ENCODE results near the gene SPINK1.
A peak's percentile ranks its signal among the peaks of the same experiment; 100 is the strongest.
"Not testable (repeated sequence)": the region's sequence is repeated elsewhere in the genome, so short reads cannot be mapped to it uniquely, and the experiment has no call there.

SPINK1 gene

DNA sequence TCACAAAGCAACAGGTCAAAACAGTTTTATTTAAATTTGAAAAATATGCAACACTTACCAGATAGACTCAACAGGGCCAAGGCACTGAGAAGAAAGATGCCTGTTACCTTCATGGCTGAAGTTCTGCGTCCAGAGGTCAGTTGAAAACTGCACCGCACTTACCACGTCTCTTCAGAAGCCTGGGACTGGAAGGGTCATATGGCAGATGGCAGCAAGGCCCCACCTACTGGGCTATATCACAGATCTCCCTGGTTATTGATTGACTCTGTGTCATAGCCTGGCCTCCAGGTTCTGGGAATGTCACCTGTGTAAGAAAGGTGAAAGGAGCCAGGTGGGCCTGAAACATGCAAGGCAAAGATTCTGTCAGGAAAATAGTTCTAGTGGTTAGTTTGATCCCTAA, at the start of gene SPINK1:
Gene SPINK1, minus strand, starts transcription at position 207 of the 400 bp plus-strand sequence. Its CDS starts 94 bp downstream, at position 113.
- DNase-seq, result no peak

DNA sequence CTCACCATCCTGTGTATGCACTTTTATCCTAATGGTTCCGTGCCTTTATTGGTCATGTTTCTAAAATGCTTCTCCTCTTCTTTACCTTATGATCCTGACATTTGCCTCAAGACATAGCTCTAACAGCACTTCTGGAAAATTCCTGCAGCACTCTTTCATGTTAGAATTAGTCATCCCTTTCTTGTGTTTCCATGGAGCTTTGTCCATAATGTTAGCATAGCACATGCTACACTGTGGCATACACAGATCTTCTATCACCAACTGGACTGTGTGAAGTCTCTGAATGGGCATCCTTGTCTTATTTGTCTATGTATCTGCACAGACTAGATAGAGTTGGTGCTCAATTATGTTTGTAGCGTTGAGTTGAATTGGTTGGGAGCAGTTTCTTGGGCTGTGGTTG, 49.0 kb upstream of the SPINK1 start:
- DNase-seq, result no peak

- DNase-seq, result no peak
These were observed 48.3 kb upstream of the SPINK1 start for GRCh38 chr5:147879784-147880183.

DNA sequence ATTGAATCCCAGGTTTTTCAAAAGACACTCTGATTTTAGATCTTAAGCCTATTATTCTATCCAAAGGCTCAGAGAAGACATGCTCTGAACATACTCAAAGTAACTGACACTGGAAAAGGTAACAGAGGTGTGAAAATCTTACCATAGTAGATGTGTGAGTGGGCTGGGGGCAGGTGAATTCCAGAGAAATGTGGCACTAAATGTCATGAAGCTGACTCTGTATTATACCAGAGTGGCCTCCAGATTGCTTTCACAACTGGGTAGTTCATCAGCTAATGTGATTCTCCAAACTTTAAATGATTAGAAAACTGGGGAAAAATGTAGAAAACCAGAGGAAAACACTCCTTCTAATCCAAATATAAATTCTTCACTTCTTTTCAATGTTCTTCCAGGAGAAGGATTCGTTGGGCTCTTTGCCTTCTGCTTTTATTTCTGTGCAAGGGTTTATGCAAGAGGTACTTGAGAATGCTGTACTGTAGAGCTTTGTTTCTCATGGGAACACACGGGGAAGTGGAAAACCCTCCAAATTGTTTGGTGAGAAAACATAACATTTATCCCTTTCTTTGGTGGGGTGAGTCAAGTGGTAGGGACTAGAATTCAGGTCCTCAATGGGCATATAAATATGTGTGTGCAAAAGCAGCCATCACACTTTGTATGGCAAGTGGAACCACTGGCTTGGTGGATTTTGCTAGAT, 46.7 kb upstream of the SPINK1 start, which contains the start of gene SCGB3A2:
Gene SCGB3A2, plus strand, starts transcription at position 646 of the 694 bp plus-strand sequence. CDS start 93 bp downstream, outside the sequence.
- DNase-seq, result no peak

GRCh38 chr5:147876626-147877025, 45.2 kb upstream of the SPINK1 start:
- DNase-seq, result no peak

DNA sequence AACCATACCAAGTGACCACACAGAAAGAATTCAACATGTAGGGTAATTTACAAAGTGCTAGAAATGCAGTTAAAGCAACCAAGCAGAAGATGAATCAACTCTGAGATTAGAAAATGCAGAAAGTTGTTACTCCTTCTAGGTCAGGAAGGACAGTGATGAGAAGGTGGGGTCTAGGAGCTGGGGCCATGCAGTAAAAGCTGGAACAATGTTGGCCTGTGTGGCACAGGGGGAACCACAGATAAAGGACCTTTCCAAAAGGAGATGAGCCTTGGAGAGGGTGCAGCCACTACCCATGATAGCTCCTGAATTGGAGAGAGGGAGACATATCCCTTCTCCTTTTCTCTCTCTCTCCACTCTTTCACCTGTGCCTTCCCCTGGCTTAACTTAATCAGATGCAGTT, 44.7 kb upstream of the SPINK1 start:
- DNase-seq, result no peak

- DNase-seq, result no peak
These were observed 43.5 kb upstream of the SPINK1 start for GRCh38 chr5:147874910-147875367.

DNA sequence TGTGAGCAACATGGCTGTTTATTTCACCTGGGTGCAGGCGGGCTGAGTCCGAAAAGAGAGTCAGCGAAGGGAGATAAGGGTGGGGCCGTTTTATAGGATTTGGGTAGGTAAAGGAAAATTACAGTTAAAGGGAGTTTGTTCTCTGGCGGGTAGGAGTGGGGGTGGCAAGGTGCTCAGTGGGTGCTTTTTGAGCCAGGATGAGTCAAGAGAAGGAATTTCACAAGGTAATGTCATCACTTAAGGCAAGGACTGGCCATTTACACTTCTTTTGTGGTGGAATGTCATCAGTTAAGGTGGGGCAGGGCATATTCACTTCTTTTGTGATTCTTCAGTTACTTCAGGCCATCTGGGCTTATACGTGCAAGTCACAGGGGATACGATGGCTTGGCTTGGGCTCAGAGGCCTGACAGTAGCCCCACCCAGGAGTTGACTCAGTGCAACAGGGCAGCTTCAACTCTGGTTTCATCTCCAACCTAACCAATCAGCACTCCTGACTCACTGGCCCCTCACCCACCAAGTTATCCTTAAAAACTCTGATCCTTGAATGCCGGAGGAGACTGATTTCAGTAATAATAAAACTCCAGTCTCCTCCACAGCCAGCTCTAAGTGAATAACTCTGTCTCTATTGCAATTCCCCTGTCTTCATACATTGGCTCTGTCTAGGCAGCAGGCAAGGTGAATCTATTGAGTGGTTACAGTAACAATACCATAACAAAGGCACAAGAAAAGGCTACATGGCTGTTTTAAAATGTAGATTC, 42.8 kb upstream of the SPINK1 start:
- not testable (repeated sequence) for DNase-seq

GRCh38 chr5:147872744-147873435, 41.4 kb upstream of the SPINK1 start:
- not testable (repeated sequence) for DNase-seq

DNA sequence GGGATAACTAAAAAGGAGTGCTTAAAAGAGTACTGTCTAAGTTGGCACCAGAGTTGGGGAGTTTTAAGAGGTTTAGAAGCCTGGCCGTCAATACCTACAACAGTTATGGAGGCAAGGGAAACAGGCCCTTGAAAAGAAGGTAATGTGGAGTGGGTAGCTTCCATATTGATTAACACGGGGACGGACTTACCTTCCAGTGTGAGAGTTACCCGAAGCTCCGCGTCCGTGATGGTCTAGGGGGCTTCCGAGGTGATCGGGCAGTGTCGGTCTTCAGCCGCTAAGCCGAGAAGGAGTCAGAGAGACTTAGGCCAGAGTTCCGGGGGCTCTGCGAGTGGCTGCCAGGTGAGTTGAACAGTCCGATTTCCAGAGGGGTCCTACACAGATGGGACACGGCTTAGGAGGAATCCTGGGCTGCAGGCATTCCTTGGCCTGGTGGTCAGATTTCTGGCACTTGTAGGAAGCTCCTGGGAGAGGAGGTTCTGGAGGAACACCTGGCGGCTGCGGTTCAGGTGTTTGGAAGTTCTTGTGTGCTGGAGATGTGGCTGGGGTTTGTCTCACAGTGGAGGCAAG, 40.6 kb upstream of the SPINK1 start:
- not testable (repeated sequence) for DNase-seq

DNA sequence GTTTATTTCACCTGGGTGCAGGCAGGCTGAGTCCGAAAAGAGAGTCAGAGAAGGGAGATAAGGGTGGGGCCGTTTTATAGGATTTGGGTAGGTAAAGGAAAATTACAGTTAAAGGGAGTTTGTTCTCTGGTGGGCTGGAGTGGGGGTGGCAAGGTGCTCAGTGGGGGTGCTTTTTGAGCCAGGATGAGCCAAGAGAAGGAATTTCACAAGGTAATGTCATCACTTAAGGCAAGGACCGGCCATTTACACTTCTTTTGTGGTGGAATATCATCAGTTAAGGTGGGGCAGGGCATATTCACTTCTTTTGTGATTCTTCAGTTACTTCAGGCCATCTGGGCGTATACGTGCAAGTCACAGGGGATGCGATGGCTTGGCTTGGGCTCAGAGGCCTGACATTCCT, 38.4 kb upstream of the SPINK1 start:
- not testable (repeated sequence) for DNase-seq

GRCh38 chr5:147869112-147869511, 37.6 kb upstream of the SPINK1 start:
- DNase-seq, result no peak

DNA sequence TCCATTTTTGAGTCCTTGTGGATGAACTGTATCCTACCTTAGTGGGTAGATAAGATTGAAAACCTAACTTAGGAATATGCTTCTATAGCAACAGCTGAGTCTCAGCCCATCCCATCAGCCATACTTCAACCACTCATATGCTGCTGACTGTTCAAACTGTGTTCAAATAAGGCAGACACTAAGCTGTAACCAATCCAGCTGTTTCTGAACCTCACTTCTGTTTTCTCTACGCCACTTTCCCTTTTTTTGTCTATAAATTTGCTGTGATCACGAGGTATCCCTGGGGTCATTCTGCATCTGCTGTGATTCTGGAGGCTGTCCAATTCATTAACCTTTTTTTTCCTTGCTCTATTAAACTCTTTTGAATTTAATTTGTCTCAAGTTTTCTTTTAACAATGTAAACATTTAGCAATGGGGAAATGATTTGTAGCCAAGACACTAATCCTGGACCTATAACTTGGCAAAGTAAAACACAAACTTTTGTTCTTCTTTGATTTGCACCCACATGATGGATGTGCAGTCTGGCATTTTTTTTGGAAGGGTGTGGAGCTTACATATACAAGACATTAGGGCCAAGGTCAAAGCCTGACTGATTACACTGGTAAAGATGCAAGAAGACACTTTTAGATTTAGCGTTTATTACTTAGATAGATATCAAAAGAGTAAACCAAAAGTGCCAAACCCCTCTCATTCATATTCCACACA, 32.1 kb upstream of the SPINK1 start:
- no peak for DNase-seq

DNA sequence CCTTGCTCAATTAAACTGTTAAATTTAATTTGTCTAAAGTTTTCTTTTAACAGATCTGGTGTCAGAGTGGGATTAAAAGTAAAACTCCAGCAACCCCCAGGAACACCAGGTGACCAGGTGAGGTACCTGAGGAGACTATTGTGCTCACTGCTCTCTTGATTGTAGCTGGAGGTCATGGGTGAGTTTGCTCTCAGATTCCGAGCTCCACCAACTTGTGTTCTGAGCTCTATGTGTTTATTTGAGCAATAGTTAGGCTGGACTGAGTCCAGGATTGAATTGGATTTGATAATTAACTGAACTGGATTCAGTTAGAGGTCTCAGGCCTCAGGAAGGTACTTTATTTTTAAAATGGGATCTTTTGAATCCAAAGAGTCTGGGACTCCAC, 29.2 kb upstream of the SPINK1 start:
- DNase-seq, result no peak

DNA sequence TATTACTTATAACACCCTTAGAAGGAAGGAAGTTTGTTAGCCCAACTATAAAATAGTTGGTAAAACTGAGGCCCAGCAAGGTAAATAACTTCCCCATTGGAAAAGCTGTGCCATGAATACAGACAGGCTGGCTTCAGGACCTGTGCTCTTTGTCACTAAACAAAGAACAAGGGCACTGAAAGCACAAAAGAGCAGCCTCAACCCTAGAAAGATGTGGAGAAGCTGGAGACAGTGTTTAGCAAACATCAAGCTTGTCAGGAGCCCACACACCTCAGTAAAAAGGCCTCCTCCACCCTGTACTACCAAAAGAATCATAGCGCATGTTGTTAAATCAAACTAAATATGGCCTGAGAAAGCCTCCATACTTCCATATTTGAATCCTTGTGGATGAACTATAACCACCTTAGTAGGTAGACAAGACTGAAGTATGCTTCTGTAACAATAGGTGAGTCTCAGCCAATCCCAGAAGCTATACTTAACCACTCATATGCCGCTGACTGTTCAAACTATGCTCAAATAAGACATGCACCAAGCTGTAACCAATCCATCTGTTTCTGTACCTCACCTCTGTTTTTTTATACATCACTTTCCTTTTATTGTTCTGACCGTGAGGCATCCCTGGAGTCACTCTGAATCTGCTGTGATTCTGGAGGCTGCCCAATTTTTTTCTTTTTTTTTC, 28.6 kb upstream of the SPINK1 start:
- no peak for DNase-seq

- DNase-seq, result no peak
These were observed 27.1 kb upstream of the SPINK1 start for GRCh38 chr5:147858565-147858964.

DNA sequence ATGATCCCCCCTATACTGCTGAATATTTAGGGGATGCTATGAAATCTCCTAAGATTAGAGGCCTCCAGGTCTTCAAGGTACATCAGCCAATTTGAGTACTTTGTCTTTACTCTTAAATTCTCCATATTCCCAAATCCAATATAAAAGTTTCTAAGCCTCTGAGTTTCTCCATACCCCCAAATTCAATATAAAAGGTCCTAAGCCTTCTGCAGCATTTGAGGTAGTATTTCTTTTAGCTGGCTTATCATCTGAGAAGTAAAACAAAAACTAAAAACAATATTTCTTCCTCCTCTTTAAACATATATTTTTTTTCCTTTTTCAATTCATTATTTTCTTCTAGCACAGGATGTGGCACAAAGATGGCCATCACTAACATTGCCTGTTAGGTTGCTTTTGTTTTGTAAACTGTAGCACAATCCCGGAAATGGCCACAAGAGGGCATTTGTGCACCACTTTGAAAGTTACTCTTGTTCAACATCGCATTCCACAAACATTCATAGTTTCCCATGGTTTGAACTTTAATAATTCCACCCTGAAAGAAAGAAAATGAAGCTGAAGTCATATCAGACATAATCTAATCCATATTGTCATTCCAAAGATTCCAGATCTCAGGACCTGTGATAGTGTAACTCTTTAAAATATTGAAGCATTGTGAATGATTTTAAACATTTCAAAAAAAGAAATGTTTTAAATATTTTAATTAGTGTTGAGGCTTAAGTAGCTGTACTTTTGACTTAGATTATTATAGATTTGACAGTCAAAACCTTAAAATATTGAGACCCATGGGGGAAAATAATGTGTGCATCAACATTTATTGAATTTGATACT, 26.0 kb upstream of the SPINK1 start:
- DNase-seq, result peak; percentile 55

DNA sequence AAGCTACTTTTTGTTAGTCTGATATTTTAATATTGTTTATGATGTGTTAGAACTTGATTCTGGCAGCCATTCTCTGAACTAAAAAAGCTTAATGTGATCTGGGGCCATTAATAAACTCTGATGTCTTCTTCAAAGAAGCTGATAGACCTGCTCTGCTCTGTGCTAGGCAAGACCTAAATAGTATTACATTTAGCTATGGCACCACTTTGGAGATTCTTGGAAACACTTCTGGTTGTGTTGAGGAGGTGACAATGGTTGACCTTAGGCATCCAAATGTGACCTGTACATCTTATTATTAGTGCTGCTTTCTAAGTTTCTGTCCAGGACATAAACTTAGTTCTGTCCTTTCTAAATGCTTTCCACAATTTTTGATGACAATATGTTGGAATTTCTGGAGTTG, 25.3 kb upstream of the SPINK1 start:
- no peak for DNase-seq

GRCh38 chr5:147855774-147856069, 24.3 kb upstream of the SPINK1 start:
- DNase-seq, result no peak

GRCh38 chr5:147854894-147855773, 23.7 kb upstream of the SPINK1 start:
- DNase-seq, result no peak

Data from fibroblast of upper back skin (primary cell).